Measurements from ENCODE around the gene NAA80. TPM values are rescaled to one million over a fixed set of nuclear protein-coding genes. Genes with fewer than 3 reads are reported as not detected.

Gene NAA80
- total and polyA plus RNA-seq, 2 of the 13 experiments (the other 11 are each of a cell fraction or from before 2014, with no cell fraction given), result 3.4 to 8.7 TPM

DNA sequence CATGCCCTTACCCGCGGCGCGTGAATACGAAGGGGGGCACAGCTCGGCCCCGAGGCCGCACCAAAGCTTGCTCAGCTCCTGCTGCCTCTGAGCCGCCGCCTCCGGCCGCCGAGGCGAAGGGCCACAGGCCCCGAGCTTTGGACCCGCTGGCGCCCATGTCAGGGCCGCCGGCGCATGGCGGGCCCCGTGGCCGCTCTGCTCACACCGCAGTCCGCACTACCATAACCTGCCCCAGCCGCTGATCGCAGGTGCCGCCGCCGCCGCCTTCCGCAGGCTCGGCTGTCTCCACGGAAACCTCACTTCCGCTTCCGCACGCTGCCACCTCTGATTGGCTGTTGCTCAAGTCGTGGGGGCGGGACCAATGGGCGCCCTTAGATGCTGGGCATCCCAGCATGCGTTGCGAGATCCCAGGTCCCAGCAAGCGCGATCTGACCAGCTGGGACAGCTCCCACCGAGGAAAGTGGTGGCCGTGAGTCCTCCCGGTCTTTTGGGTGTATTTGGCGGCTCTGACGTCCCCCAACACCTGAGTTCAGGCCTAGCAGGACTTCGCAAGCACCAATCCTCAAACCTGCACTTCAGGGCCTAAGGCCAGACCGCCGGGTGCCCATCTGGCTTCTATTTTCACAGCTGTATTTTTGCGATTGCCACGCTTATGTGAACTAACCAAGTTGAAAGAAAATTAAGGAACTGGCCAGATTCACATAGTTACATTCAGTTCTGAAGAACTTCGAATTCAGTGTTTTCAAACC, 28.9 kb upstream of the NAA80 start, which contains the start of gene TUSC2 (continued):
- TF ChIP-seq, protein P1, sequence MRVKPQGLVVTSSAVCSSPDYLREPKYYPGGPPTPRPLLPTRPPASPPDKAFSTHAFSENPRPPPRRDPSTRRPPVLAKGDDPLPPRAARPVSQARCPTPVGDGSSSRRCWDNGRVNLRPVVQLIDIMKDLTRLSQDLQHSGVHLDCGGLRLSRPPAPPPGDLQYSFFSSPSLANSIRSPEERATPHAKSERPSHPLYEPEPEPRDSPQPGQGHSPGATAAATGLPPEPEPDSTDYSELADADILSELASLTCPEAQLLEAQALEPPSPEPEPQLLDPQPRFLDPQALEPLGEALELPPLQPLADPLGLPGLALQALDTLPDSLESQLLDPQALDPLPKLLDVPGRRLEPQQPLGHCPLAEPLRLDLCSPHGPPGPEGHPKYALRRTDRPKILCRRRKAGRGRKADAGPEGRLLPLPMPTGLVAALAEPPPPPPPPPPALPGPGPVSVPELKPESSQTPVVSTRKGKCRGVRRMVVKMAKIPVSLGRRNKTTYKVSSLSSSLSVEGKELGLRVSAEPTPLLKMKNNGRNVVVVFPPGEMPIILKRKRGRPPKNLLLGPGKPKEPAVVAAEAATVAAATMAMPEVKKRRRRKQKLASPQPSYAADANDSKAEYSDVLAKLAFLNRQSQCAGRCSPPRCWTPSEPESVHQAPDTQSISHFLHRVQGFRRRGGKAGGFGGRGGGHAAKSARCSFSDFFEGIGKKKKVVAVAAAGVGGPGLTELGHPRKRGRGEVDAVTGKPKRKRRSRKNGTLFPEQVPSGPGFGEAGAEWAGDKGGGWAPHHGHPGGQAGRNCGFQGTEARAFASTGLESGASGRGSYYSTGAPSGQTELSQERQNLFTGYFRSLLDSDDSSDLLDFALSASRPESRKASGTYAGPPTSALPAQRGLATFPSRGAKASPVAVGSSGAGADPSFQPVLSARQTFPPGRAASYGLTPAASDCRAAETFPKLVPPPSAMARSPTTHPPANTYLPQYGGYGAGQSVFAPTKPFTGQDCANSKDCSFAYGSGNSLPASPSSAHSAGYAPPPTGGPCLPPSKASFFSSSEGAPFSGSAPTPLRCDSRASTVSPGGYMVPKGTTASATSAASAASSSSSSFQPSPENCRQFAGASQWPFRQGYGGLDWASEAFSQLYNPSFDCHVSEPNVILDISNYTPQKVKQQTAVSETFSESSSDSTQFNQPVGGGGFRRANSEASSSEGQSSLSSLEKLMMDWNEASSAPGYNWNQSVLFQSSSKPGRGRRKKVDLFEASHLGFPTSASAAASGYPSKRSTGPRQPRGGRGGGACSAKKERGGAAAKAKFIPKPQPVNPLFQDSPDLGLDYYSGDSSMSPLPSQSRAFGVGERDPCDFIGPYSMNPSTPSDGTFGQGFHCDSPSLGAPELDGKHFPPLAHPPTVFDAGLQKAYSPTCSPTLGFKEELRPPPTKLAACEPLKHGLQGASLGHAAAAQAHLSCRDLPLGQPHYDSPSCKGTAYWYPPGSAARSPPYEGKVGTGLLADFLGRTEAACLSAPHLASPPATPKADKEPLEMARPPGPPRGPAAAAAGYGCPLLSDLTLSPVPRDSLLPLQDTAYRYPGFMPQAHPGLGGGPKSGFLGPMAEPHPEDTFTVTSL (CRISPR knock-in tag; IDR thresholded peaks at IDR 0.05; ENCODE audit: borderline replicate concordance), result no peak
- TF ChIP-seq ZNF460 (CRISPR knock-in tag; IDR thresholded peaks at IDR 0.05; ENCODE audit: borderline replicate concordance) (no peak), NR2F1 (CRISPR knock-in tag; IDR thresholded peaks at IDR 0.05) (no peak), NFIC (IDR thresholded peaks at IDR 0.05; ENCODE audit: low read length) (no peak), IKZF1 (IDR thresholded peaks at IDR 0.05) (no peak), ATF1 (CRISPR knock-in tag; IDR thresholded peaks at IDR 0.05) (0 out of 2 replicates have a peak, but pooled peaks have one; percentile 53), NR3C1 (CRISPR knock-in tag; IDR thresholded peaks at IDR 0.05) (no peak), CREM (IDR thresholded peaks at IDR 0.05) (peak; percentile 74), CREM (CRISPR knock-in tag; IDR thresholded peaks at IDR 0.05) (no peak), NCOA1 (CRISPR knock-in tag; IDR thresholded peaks at IDR 0.05) (no peak), MZF1 (CRISPR knock-in tag; IDR thresholded peaks at IDR 0.05; ENCODE audit: borderline replicate concordance) (no peak), MED1 (CRISPR knock-in tag; IDR thresholded peaks at IDR 0.05) (peak; percentile 44), MBNL3 (CRISPR knock-in tag; conservative IDR thresholded peaks at IDR 0.05) (no peak), MATR3 (CRISPR knock-in tag; IDR thresholded peaks at IDR 0.05) (no peak), RAD21 (CRISPR knock-in tag; IDR thresholded peaks at IDR 0.05) (peak; percentile 39; the same call in 1 of the 2 replicates), SP140L (CRISPR knock-in tag; IDR thresholded peaks at IDR 0.05; ENCODE audit: borderline replicate concordance) (no peak), ZNF20 (CRISPR knock-in tag; IDR thresholded peaks at IDR 0.05) (no peak), KAT8 (CRISPR knock-in tag; IDR thresholded peaks at IDR 0.05) (peak; percentile 95), ZNF562 (CRISPR knock-in tag; IDR thresholded peaks at IDR 0.05; ENCODE audit: borderline replicate concordance) (no peak), THYN1 (CRISPR knock-in tag; IDR thresholded peaks at IDR 0.05; ENCODE audit: borderline replicate concordance, low read depth) (no peak), HOXA9 (CRISPR knock-in tag; IDR thresholded peaks at IDR 0.05; ENCODE audit: borderline replicate concordance) (no peak), ZNF713 (CRISPR knock-in tag; IDR thresholded peaks at IDR 0.05) (no peak), ARID2 (CRISPR knock-in tag; IDR thresholded peaks at IDR 0.05; ENCODE audit: borderline replicate concordance) (no peak), ZNF768 (CRISPR knock-in tag; IDR thresholded peaks at IDR 0.05) (no peak; the same call in 1 of the 2 replicates)
- TF ChIP-seq, protein P2, sequence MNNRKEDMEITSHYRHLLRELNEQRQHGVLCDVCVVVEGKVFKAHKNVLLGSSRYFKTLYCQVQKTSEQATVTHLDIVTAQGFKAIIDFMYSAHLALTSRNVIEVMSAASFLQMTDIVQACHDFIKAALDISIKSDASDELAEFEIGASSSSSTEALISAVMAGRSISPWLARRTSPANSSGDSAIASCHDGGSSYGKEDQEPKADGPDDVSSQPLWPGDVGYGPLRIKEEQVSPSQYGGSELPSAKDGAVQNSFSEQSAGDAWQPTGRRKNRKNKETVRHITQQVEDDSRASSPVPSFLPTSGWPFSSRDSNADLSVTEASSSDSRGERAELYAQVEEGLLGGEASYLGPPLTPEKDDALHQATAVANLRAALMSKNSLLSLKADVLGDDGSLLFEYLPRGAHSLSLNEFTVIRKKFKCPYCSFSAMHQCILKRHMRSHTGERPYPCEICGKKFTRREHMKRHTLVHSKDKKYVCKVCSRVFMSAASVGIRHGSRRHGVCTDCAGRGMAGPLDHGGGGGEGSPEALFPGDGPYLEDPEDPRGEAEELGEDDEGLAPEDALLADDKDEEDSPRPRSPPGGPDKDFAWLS (CRISPR knock-in tag; IDR thresholded peaks at IDR 0.05; ENCODE audit: borderline replicate concordance), result no peak
